HCT116 (cell line): ENCODE results near the gene NOTCH1. TPM values are rescaled to one million over a fixed set of nuclear protein-coding genes. Genes with fewer than 3 reads are reported as not detected.

Experiments used
- ATAC-seq: fragments of 200-7000 bp; cut with Tn5 transposase; 2 replicates; pipeline ENCODE4 v1.9.1; 2020; ENCODE audit warnings: mild to moderate bottlenecking, moderate library complexity
- BruUV-seq: library from RNA; stranded (reverse); fragments of 400-500 nt; replicated peaks from 2 replicates; lab custom pipeline; 2021; lab: Mats Ljungman, UMichigan
- CTCF ChIA-PET: fragments of 300-600 bp; sonication (Branson Sonifier 250); formaldehyde crosslinking; loops from one replicate; lab custom pipeline; 2021; ENCODE audit warnings: antibody characterized with exemption; lab: Charles Lee
- POLR2A ChIA-PET: fragments of 300-600, 350-600 bp; sonication (Branson Sonifier 250); formaldehyde crosslinking; loops from one replicate; lab custom pipeline; 2021; ENCODE audit warnings: antibody characterized with exemption; lab: Charles Lee
- RAD21 ChIA-PET, 2 experiments: fragments of 300-600 bp; sonication (Branson Sonifier 250); formaldehyde crosslinking; loops; one replicate each; lab custom pipeline; 2023; ENCODE audit warnings: low total read pairs in 2 of 2; ENCODE audit not compliant: uncharacterized antibody in 2 of 2, unreplicated experiment in 2 of 2, low non-redundant PET in 1 of 2; lab: Charles Lee
- DNase-seq: peaks from one replicate; pipeline ENCODE4 v3.0.0-alpha.2; 2010; ENCODE audit warnings: low read depth, low spot score
- H2AFZ ChIP-seq: fragments of 200-600 bp; shearing (Covaris generic), sonication (generic); 2 replicates; pipeline ENCODE4 v1.6.1; 2017; ENCODE audit warnings: low read depth, mixed run types, mixed read lengths, antibody characterized with exemption, low read length; ENCODE audit not compliant: poor library complexity, severe bottlenecking
- H3K27ac ChIP-seq: 2 replicates; pipeline ENCODE4 v1.5.1; 2012; ENCODE audit warnings: low read depth, low read length
- H3K27me3 ChIP-seq: fragments of 200-600 bp; sonication (generic); 2 replicates; pipeline ENCODE4 v1.6.1; 2016; ENCODE audit warnings: mixed run types, low read length, mixed read lengths; ENCODE audit not compliant: insufficient read depth
- H3K36me3 ChIP-seq, 2 experiments: fragments of 200-500 bp in 1 of 2; fragments of 200-600 bp in 1 of 2; sonication (Bioruptor generic) in 1 of 2; sonication (generic) in 1 of 2; 2 replicates each; pipeline versions ENCODE4 v1.5.1 to v1.6.1; 2014 to 2016; ENCODE audit warnings: low read length in 2 of 2, inconsistent platforms in 1 of 2, mixed read lengths in 1 of 2, mixed run types in 1 of 2; ENCODE audit not compliant: insufficient read depth in 2 of 2, control insufficient read depth in 1 of 2
- H3K4me1 ChIP-seq, 2 experiments: fragments of 200-600 bp in 1 of 2; sonication (generic) in 1 of 2; 2 replicates each; pipeline versions ENCODE4 v1.5.1 to v1.6.1; 2012 to 2017; ENCODE audit warnings: low read length in 2 of 2, inconsistent platforms in 1 of 2, mild to moderate bottlenecking in 1 of 2, mixed read lengths in 1 of 2, mixed run types in 1 of 2, moderate library complexity in 1 of 2; ENCODE audit not compliant: insufficient read depth in 2 of 2, control insufficient read depth in 1 of 2
- H3K4me2 ChIP-seq: fragments of 200-600 bp; sonication (generic); 2 replicates; pipeline ENCODE4 v1.6.1; 2017; ENCODE audit warnings: mixed run types, low read length, mixed read lengths
- H3K4me3 ChIP-seq, 2 experiments: fragments of 200-600 bp in 1 of 2; sonication (generic) in 1 of 2; replicated peaks in 1 of 2; 2 replicates each; pipeline ENCODE4 v1.5.1; 2011 to 2016; ENCODE audit warnings: low read length in 2 of 2, control low read depth in 1 of 2, low read depth in 1 of 2, mild to moderate bottlenecking in 1 of 2, mixed read lengths in 1 of 2, mixed run types in 1 of 2
- H3K79me2 ChIP-seq: fragments of 200-600 bp; sonication (generic); 2 replicates; pipeline ENCODE4 v1.6.1; 2017; ENCODE audit warnings: mild to moderate bottlenecking, mixed run types, low read length, moderate library complexity, mixed read lengths; ENCODE audit not compliant: insufficient read depth
- H3K9ac ChIP-seq: fragments of 200-600 bp; sonication (generic); 2 replicates; pipeline ENCODE4 v1.6.1; 2016; ENCODE audit warnings: low read length, mixed read lengths
- H3K9me2 ChIP-seq: fragments of 200-600 bp; sonication (generic), shearing (Covaris generic); 2 replicates; pipeline ENCODE4 v1.6.1; 2017; ENCODE audit warnings: mixed run types, mild to moderate bottlenecking, moderate library complexity; ENCODE audit not compliant: insufficient read depth
- H3K9me3 ChIP-seq, 2 experiments: fragments of 200-500 bp in 1 of 2; fragments of 200-600 bp in 1 of 2; sonication (Bioruptor generic) in 1 of 2; sonication (generic) in 1 of 2; 2 replicates each; pipeline ENCODE4 v1.6.1; 2014 to 2017; ENCODE audit warnings: low read length in 2 of 2, mixed read lengths in 2 of 2, inconsistent platforms in 1 of 2, low read depth in 1 of 2, mild to moderate bottlenecking in 1 of 2, mixed run types in 1 of 2, moderate library complexity in 1 of 2; ENCODE audit not compliant: control insufficient read depth in 1 of 2, insufficient read depth in 1 of 2
- H4K20me1 ChIP-seq: fragments of 200-600 bp; sonication (generic), shearing (Covaris generic); 2 replicates; pipeline ENCODE4 v1.6.1; 2017; ENCODE audit warnings: mixed run types, mild to moderate bottlenecking, moderate library complexity; ENCODE audit not compliant: insufficient read depth
- CBX3 ChIP-seq: IDR thresholded peaks from 2 replicates; pipeline ENCODE4 v1.6.1; 2012; ENCODE audit warnings: low read depth
- CEBPB ChIP-seq: IDR thresholded peaks from 2 replicates; pipeline ENCODE4 v1.6.1; 2012; ENCODE audit warnings: low read depth
- EGR1 ChIP-seq: IDR thresholded peaks from 2 replicates; pipeline ENCODE4 v1.6.1; 2012; ENCODE audit warnings: low read depth
- ELF1 ChIP-seq: IDR thresholded peaks from 2 replicates; pipeline ENCODE4 v1.6.1; 2012; ENCODE audit warnings: low read depth, borderline replicate concordance
- EZH2 ChIP-seq: fragments of 200-600 bp; sonication (generic); IDR thresholded peaks from 2 replicates; pipeline ENCODE4 v1.6.1; 2017; ENCODE audit warnings: antibody characterized with exemption, mixed run types
- EZH2phosphoT487 ChIP-seq: fragments of 200-600 bp; IDR thresholded peaks from 2 replicates; pipeline ENCODE4 v1.6.1; 2018; ENCODE audit warnings: antibody characterized with exemption, borderline replicate concordance
- FOSL1 ChIP-seq: IDR thresholded peaks from 2 replicates; pipeline ENCODE4 v1.6.1; 2012; ENCODE audit warnings: low read depth
- POLR2A ChIP-seq: IDR thresholded peaks from 2 replicates; pipeline ENCODE4 v1.7.0; 2011; ENCODE audit warnings: borderline replicate concordance; ENCODE audit not compliant: insufficient read depth, insufficient read length; ENCODE audit errors: extremely low read depth
- POLR2AphosphoS5 ChIP-seq: IDR thresholded peaks from 2 replicates; pipeline ENCODE4 v1.6.1; 2011; ENCODE audit warnings: mild to moderate bottlenecking, low read depth, low read length, moderate library complexity
- RAD21 ChIP-seq: IDR thresholded peaks from 2 replicates; pipeline ENCODE4 v1.6.1; 2012; ENCODE audit warnings: low read depth, mild to moderate bottlenecking
- SP1 ChIP-seq: IDR thresholded peaks from 2 replicates; pipeline ENCODE4 v1.6.1; 2012; ENCODE audit warnings: low read depth
- SRF ChIP-seq: IDR thresholded peaks from 2 replicates; pipeline ENCODE4 v1.6.1; 2012; ENCODE audit warnings: low read depth
- TCF7L2 ChIP-seq: IDR thresholded peaks from 2 replicates; pipeline ENCODE4 v1.7.0; 2011; ENCODE audit warnings: borderline replicate concordance, inconsistent platforms; ENCODE audit not compliant: insufficient read depth, insufficient read length; ENCODE audit errors: extremely low read depth
- ZNF274 ChIP-seq: fragments of 200-500 bp; sonication (Bioruptor generic); IDR thresholded peaks from 2 replicates; pipeline ENCODE4 v1.6.1; 2014; ENCODE audit warnings: mild to moderate bottlenecking, low read depth, low read length, inconsistent platforms
- intact Hi-C: fragments of 100-400 bp; cut with micrococcal nuclease; formaldehyde crosslinking; loops from 2 replicates; pipeline ENCODE4 v1.10.0; 2022
- total RNA-seq: library from RNA; stranded (reverse); gene quantifications from one replicate; pipeline ENCODE4 v1.2.1, GENCODE V29; 2021; ENCODE audit not compliant: unreplicated experiment
- TF ChIP-seq, protein P1 (sequence below): IDR thresholded peaks from 2 replicates; pipeline ENCODE4 v1.6.1; 2011; ENCODE audit warnings: mild to moderate bottlenecking, low read length, moderate library complexity; ENCODE audit not compliant: insufficient replicate concordance; ENCODE audit errors: extremely low read depth
- TF ChIP-seq, protein P2 (sequence below): IDR thresholded peaks from 2 replicates; pipeline ENCODE4 v1.6.1; 2012; ENCODE audit warnings: low read depth
- TF ChIP-seq, protein P3 (sequence below): IDR thresholded peaks from 2 replicates; pipeline ENCODE4 v1.6.1; 2012
- TF ChIP-seq, protein P4 (sequence below), 3 experiments: fragments of 200-600 bp in 1 of 3; sonication (generic) in 1 of 3; IDR thresholded peaks in 2 of 3; conservative IDR thresholded peaks in 1 of 3; 2 replicates each; pipeline ENCODE4 v1.5.1; 2012 to 2017; ENCODE audit warnings: low read depth in 2 of 3, low read length in 2 of 3, antibody characterized with exemption in 1 of 3, borderline replicate concordance in 1 of 3, control low read depth in 1 of 3, mild to moderate bottlenecking in 1 of 3, mixed read lengths in 1 of 3, mixed run types in 1 of 3, moderate library complexity in 1 of 3; ENCODE audit not compliant: insufficient read depth in 1 of 3

NOTCH1 gene
- total RNA-seq, 1 experiment from 2014 or later, result 36.2 TPM

DNA sequence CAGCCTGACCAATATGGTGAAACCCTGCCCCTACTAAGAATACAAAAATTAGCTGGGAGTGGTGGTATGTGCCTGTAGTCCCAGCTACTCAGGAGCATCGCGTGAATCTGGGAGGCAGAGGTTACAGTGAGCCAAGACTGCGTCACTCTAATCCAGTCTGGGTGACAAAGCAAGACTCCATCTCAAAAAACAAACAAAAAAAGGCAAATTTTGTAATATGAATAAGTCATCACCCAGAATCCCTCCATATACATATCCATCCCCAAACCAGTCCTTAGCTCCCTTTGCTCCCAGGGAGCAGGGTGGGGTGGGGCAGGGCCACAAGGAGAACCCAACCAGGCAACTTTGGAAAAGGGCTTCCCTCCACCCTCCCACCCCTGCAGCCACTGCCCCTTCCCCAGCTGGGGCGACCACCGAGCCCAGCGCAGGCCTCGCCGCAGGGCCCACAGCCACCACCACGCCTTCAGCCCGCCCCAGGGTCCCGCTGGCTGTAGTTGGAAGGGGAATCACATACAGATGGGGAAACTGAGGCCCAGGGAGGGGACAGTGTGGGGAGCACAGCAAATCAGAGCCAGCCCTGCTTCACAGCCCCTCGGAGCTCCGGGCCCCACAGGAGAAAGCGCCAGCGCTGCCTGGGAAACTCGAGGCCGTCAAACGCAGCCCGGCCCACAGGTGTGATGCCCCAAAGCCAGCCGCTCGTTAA lies 7.8 kb downstream of the NOTCH1 start:
- Histone ChIP-seq H3K4me1 (peaks cover 26 to 44% of the 10 kb centered on the region in 2 experiments), H4K20me1 (no peaks in the 10 kb centered on the region), H3K36me3 (peaks cover 9 to 10% of the 10 kb centered on the region in 2 experiments; a peak in 3 of 4 replicates), H3K9ac (no peak overlapping the region), H3K9me2 (no peaks in the 10 kb centered on the region), H2AFZ (no peak overlapping the region), H3K27ac (no peak overlapping the region; the same call in 1 of the 2 replicates), H3K79me2 (peaks cover 63% of the 10 kb centered on the region), H3K27me3 (no peaks in the 10 kb centered on the region), H3K4me2 (no peak overlapping the region), H3K4me3 (no peak overlapping the region), H3K9me3 (no peaks in the 10 kb centered on the region)
- TF ChIP-seq POLR2A (no peak), RAD21 (no peak), SRF (no peak), TCF7L2 (no peak), CBX3 (no peak), CEBPB (no peak), SP1 (no peak), FOSL1 (no peak), ELF1 (no peak), EGR1 (no peak), ZNF274 (no peak), EZH2 (no peak), EZH2phosphoT487 (no peak), POLR2AphosphoS5 (no peak)
- TF ChIP-seq, protein P1, sequence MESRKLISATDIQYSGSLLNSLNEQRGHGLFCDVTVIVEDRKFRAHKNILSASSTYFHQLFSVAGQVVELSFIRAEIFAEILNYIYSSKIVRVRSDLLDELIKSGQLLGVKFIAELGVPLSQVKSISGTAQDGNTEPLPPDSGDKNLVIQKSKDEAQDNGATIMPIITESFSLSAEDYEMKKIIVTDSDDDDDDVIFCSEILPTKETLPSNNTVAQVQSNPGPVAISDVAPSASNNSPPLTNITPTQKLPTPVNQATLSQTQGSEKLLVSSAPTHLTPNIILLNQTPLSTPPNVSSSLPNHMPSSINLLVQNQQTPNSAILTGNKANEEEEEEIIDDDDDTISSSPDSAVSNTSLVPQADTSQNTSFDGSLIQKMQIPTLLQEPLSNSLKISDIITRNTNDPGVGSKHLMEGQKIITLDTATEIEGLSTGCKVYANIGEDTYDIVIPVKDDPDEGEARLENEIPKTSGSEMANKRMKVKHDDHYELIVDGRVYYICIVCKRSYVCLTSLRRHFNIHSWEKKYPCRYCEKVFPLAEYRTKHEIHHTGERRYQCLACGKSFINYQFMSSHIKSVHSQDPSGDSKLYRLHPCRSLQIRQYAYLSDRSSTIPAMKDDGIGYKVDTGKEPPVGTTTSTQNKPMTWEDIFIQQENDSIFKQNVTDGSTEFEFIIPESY, result no peak
- TF ChIP-seq, protein P2, sequence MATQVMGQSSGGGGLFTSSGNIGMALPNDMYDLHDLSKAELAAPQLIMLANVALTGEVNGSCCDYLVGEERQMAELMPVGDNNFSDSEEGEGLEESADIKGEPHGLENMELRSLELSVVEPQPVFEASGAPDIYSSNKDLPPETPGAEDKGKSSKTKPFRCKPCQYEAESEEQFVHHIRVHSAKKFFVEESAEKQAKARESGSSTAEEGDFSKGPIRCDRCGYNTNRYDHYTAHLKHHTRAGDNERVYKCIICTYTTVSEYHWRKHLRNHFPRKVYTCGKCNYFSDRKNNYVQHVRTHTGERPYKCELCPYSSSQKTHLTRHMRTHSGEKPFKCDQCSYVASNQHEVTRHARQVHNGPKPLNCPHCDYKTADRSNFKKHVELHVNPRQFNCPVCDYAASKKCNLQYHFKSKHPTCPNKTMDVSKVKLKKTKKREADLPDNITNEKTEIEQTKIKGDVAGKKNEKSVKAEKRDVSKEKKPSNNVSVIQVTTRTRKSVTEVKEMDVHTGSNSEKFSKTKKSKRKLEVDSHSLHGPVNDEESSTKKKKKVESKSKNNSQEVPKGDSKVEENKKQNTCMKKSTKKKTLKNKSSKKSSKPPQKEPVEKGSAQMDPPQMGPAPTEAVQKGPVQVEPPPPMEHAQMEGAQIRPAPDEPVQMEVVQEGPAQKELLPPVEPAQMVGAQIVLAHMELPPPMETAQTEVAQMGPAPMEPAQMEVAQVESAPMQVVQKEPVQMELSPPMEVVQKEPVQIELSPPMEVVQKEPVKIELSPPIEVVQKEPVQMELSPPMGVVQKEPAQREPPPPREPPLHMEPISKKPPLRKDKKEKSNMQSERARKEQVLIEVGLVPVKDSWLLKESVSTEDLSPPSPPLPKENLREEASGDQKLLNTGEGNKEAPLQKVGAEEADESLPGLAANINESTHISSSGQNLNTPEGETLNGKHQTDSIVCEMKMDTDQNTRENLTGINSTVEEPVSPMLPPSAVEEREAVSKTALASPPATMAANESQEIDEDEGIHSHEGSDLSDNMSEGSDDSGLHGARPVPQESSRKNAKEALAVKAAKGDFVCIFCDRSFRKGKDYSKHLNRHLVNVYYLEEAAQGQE, result no peak
- TF ChIP-seq, protein P3, sequence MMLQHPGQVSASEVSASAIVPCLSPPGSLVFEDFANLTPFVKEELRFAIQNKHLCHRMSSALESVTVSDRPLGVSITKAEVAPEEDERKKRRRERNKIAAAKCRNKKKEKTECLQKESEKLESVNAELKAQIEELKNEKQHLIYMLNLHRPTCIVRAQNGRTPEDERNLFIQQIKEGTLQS, result no peak
- TF ChIP-seq, protein P4, sequence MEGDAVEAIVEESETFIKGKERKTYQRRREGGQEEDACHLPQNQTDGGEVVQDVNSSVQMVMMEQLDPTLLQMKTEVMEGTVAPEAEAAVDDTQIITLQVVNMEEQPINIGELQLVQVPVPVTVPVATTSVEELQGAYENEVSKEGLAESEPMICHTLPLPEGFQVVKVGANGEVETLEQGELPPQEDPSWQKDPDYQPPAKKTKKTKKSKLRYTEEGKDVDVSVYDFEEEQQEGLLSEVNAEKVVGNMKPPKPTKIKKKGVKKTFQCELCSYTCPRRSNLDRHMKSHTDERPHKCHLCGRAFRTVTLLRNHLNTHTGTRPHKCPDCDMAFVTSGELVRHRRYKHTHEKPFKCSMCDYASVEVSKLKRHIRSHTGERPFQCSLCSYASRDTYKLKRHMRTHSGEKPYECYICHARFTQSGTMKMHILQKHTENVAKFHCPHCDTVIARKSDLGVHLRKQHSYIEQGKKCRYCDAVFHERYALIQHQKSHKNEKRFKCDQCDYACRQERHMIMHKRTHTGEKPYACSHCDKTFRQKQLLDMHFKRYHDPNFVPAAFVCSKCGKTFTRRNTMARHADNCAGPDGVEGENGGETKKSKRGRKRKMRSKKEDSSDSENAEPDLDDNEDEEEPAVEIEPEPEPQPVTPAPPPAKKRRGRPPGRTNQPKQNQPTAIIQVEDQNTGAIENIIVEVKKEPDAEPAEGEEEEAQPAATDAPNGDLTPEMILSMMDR (IDR thresholded peaks at IDR 0.05 in 2 of 3, conservative IDR thresholded peaks at IDR 0.05 in 1 of 3; ENCODE audit: borderline replicate concordance in 1 of 3, insufficient read depth in 1 of 3, low read depth in 2 of 3, low read length in 2 of 3), result no peak
- DNase-seq, result no peak
- no TSS peak for BruUV-seq
- ChIA-PET CTCF (no interaction called here), RAD21 (no interaction called here), POLR2A (no interaction called here)
- ATAC-seq, result no peak
- intact Hi-C loops, result loop anchor here (5.0 kb wide), 1 partner anchor 51 kb away; no protein-coding TSS in a partner anchor
